Measurements from ENCODE around the gene CENPP. TPM values are rescaled to one million over a fixed set of nuclear protein-coding genes. Genes with fewer than 3 reads are reported as not detected.

The CENPP gene
- total RNA-seq, 1 experiment from 2014 or later, result 24.2 TPM

DNA sequence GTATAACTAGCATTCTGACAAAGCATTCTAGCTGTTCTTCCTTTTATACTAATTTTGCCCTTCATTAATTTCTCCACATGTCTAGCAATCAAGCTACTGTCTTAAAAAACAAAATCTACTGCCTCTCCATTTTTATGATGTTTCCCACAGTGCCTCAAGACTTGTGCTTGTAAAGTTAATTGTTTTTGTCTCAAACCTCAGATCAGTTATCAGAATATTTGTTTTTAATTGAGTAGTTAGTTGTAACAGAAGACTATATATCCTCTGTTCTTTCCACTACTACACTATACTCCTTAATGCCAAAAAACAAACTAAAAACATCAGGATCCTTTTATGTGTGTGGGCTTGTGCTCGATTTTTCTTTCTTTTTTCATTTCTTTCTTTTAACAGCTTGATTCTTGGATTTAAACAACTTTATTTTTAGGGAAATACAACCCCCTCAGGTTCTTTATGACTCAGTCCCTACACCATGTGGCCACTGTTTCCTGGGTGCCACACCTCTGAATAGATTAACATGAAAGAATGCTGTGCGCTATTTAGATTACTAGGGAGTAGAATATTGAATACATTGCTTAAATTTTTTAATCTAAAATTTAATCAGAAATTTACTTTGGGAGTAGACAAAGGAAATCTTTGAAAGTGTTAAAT, 155.4 kb downstream of the CENPP start:
- Histone ChIP-seq H3K27ac (no peak overlapping the region), H3K4me3 (no peak overlapping the region), H3K27me3 (no peaks in the 10 kb centered on the region), H3K9me3 (replicated peaks) (no peaks in the 10 kb centered on the region), H3K36me3 (no peaks in the 10 kb centered on the region), H3K4me1 (no peaks in the 10 kb centered on the region)
- no peak for DNase-seq

DNA sequence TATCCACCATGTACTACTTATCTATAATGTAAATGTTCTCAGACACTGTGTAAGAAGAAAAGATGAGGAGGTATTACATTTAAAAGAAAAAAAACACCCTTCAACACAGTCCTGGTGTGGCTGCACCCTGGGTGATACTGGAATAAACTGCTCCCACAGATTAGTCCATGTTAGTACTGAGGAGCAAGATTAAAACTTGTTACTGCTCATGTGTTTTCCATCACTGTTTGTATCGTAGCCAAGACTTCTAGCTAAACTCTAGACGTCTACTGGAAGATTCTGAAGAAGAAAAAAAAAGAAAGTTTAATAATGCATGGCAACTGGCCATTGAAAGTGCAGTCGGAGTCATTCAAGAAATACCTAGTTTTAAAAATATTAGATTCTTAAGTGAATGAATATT, 156.6 kb downstream of the CENPP start, which contains the start of gene ASPN:
Gene ASPN (minus strand): TSS at position 178 of the 400 bp plus-strand sequence.
- Histone ChIP-seq H3K36me3 (no peaks in the 10 kb centered on the region), H3K27ac (no peak within 1 kb of the TSS), H3K9me3 (replicated peaks) (no peaks in the 10 kb centered on the region), H3K27me3 (no peaks in the 10 kb centered on the region), H3K4me3 (no peak within 1 kb of the TSS), H3K4me1 (no peaks in the 10 kb centered on the region)
- no peak for DNase-seq

DNA sequence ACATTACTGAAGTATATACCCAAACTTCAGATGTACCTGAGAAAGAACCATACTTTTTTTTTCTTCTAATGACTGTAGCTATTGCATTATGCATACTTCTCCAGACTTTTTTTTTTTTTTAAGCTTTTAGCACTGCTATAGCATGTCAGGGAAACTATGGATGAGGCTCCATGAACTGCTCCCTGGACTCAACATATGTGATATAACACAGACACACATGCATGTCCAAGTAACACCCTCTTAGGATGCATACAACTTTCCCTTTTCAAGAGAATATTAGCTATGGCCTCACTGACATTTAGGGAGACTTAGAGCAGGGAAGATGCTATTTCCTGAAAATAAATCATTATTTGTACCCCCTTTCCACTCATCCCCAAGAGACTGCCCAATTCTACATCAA, 157.1 kb downstream of the CENPP start:
- H3K4me3 ChIP-seq, result no peak overlapping the region
- DNase-seq, result no peak
- no peak overlapping the region for H3K27ac ChIP-seq
- no peaks in the 10 kb centered on the region for H3K36me3 ChIP-seq
- H3K27me3 ChIP-seq, result no peaks in the 10 kb centered on the region
- no peaks in the 10 kb centered on the region for H3K4me1 ChIP-seq
- no peaks in the 10 kb centered on the region for H3K9me3 ChIP-seq (replicated peaks)

DNA sequence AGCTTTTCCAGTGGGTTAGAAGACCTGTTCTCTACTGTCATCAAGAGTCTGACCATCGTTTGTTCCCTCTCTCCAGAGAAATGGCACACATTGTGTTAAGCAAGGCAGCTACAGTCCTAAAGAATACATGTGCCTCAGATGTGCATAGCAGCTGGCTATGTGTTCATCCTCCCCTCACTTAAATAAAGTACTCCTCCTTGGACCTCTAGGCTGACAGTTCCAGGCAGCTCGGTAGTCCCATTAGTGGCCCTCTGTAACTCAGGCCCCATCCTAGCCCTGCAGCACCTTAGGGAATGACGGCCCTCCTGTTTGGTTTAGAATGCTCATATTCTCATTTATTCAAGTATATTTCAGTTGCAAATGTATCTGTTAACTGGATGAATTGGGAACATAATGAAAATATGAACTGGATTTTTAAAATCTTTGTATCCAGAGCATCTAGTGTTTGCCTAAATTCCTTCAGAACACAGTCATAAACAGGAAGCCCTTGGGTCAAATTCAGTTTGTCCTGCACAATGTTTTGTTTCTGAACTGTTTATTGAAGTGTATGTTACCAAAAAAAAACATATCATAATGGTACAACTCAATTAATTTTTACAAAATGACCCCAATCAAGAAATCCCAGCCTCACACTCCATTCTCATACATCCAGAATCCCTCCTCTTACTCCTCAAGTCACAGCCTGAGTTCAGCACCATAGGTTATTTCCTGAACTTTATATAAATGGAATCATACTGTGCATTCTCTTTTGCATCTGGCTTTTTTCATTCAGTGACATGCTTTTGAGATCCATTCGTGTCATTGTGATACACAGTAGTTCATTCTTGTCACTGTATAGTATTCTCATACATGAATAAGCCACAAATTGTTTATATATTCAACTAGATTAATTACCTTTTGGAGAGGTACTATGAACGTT, 158.1 kb downstream of the CENPP start:
- H3K36me3 ChIP-seq, result no peaks in the 10 kb centered on the region
- no peaks in the 10 kb centered on the region for H3K4me1 ChIP-seq
- H3K27ac ChIP-seq, result no peak overlapping the region
- H3K9me3 ChIP-seq (replicated peaks), result no peaks in the 10 kb centered on the region
- no peaks in the 10 kb centered on the region for H3K27me3 ChIP-seq
- H3K4me3 ChIP-seq, result no peak overlapping the region
- DNase-seq, result no peak

DNA sequence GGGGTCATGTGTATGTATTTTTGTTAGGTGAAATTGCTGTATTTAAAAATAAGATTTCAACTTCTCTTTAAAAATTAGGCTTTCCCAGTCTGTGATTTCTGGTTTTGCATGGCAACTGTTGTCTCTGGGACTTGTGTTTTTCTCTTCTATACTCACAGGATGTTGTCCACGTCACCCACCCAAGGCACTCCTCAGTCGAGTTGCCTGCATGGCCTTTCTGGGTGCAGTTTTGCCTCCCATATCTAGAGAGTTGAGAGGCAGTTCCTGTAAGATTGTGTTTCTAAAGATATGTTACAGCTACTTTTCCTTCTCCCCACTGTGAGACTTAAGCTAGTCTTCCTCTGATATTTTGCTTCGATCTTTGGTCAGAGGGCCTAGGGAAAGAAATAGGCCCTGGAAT, 158.8 kb downstream of the CENPP start:
- Histone ChIP-seq H3K27me3 (no peaks in the 10 kb centered on the region), H3K4me1 (no peaks in the 10 kb centered on the region), H3K27ac (no peak overlapping the region), H3K4me3 (no peak overlapping the region), H3K36me3 (no peaks in the 10 kb centered on the region), H3K9me3 (replicated peaks) (no peaks in the 10 kb centered on the region)
- no peak for DNase-seq

DNA sequence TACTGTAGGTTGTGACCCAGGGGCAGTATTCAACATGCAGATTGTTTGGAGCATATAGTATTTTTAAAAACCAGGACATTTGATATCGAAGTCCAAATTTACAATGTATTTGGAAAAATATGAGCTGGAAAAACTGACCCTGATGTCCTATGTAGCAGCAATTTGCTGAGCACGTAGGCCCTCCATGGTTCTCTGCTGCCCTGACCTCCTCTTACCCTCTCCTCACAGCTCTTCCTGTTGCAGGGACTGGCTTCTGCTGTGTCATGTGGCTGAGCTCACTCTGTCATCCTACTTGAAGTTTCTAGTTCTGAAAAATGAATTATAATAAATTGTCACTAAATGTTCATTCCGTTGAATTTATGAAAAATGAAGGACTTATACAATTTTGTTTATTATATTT, 160.6 kb downstream of the CENPP start:
- no peaks in the 10 kb centered on the region for H3K9me3 ChIP-seq (replicated peaks)
- H3K4me1 ChIP-seq, result no peaks in the 10 kb centered on the region
- no peak overlapping the region for H3K4me3 ChIP-seq
- DNase-seq, result no peak
- H3K36me3 ChIP-seq, result no peaks in the 10 kb centered on the region
- no peaks in the 10 kb centered on the region for H3K27me3 ChIP-seq
- H3K27ac ChIP-seq, result no peak overlapping the region

DNA sequence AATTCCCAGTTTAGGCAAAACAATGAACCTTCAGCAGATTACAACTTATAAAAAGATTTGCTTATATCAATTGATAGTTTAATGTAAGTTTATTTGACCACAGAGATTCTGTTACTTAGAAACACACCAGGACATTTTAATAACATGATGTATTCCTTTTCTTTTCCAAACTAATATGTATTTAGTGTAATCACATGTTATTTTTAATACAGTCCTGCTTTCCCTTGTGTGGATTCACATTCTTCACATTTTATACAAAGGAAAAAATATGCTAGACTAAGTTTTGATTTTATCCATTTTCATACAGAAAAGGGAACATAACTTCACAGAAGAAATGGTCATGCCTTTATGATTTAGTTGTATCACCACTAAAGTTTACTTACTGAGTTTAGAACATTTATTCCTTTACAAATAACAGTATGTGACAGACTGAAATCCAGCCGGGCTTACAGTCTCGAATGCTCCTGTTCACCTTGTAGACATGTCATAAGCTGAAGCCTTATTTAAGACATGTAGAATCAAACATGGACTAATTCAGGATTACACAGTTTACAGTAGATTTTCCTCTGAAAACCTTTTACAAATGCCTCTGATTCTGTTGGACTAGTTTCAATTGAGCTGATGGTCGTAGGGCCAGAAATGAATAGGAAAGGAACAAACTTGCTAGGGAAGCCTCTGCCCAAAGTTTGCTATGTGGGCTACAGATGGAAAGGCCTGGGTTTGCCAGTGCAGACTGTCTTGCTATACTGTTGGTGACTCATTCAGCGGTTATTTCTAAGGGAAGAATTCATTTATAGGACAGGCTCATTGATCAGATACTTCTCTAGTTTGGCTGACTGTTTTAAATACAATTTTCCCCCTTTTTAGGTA, 163.2 kb downstream of the CENPP start:
- H3K4me1 ChIP-seq, result no peaks in the 10 kb centered on the region

DNA sequence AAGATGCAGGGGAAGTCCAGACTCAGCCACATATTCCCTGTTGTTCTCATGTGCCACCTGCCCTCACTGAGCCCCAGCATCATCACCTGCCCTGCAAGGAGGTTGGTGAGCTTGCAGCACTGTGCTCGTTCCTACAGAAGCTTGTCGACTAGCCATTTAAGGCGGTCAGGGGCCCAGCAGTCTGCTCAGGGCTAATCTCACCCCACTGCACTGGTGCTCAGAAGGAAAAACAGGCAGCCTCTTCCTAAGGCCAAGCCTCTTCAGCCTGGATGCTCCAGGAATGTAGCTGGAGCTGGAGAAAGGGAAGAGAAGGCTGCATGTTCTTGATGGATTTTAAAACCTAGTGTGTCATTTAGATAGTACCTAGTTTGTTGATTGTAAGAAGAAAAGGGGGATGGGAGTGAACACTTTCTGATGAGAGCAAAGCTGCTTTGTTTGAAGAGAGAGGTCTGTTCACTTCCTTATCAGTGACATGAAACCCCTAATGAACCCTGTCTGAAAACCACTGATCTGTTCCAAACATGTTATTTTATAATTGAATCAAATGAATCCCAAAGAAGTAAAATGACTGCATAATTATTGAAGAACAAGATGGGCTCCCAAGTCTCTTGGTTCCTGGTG, 167.1 kb downstream of the CENPP start:
- Histone ChIP-seq H3K4me3 (no peak overlapping the region), H3K27me3 (no peaks in the 10 kb centered on the region), H3K27ac (no peak overlapping the region), H3K36me3 (no peaks in the 10 kb centered on the region), H3K9me3 (replicated peaks) (no peaks in the 10 kb centered on the region), H3K4me1 (no peaks in the 10 kb centered on the region)
- DNase-seq, result no peak

More for the DNA sequence above, 163.2 kb downstream of the CENPP start:
- no peak for DNase-seq
- no peaks in the 10 kb centered on the region for H3K9me3 ChIP-seq (replicated peaks)
- H3K4me3 ChIP-seq, result no peak overlapping the region
- H3K27ac ChIP-seq, result no peak overlapping the region
- H3K27me3 ChIP-seq, result no peaks in the 10 kb centered on the region
- no peaks in the 10 kb centered on the region for H3K36me3 ChIP-seq

DNA sequence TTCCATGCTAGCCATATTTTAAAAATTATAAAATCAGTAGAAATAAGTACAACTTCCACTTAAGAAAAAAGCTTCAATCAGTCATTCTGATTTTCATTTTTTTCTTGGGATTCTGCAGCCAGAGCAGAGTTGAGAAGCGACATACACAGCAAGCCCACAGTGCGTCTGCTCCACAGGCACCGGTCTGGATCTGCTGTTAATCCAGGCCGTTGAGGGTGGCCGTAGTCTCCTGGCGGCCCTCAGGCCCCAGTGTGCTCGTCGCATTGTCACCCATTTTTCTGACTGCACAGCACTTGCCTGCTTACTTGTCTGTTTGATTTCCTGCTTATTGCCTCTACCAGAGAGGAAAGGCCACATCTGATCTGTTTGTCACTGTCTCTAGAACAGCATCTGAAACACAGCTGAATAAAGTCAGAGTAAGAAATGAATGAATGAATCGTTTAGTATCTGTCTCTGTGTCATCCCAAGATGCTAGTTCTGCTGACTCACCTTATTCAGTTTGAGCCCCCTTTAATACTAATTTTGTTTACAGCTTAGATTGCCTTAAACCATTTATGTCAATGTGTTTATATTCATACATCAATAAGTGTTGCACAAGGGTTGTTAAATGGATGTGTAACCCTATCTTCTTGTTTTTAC, 168.1 kb downstream of the CENPP start:
- no peaks in the 10 kb centered on the region for H3K27me3 ChIP-seq
- no peak overlapping the region for H3K4me3 ChIP-seq
- H3K27ac ChIP-seq, result no peak overlapping the region

DNA sequence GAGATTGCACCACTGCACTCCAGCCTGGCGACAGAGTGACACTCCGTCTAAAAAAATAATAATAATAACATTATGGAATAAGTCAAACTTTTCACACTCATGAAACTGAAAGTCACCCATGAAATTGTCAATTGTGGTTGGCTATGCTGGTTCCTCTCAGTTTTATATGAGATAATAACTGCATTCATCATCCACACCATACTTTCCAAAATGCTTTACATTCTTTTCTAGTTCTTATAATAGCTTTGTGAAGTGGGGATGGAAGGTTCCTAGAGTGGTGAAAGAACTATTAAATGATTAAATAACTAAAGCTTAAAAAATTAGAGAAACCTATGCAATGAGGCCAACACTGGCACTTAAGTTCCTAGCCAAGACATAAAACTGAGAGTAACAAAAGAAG, 169.1 kb downstream of the CENPP start:
- H3K4me1 ChIP-seq, result no peaks in the 10 kb centered on the region
- H3K27me3 ChIP-seq, result no peaks in the 10 kb centered on the region
- no peak overlapping the region for H3K4me3 ChIP-seq
- H3K36me3 ChIP-seq, result no peaks in the 10 kb centered on the region
- no peaks in the 10 kb centered on the region for H3K9me3 ChIP-seq (replicated peaks)
- H3K27ac ChIP-seq, result no peak overlapping the region
- no peak for DNase-seq

More for the DNA sequence above, 168.1 kb downstream of the CENPP start:
- Histone ChIP-seq H3K9me3 (replicated peaks) (no peaks in the 10 kb centered on the region), H3K4me1 (no peaks in the 10 kb centered on the region), H3K36me3 (no peaks in the 10 kb centered on the region)
- DNase-seq, result no peak

DNA sequence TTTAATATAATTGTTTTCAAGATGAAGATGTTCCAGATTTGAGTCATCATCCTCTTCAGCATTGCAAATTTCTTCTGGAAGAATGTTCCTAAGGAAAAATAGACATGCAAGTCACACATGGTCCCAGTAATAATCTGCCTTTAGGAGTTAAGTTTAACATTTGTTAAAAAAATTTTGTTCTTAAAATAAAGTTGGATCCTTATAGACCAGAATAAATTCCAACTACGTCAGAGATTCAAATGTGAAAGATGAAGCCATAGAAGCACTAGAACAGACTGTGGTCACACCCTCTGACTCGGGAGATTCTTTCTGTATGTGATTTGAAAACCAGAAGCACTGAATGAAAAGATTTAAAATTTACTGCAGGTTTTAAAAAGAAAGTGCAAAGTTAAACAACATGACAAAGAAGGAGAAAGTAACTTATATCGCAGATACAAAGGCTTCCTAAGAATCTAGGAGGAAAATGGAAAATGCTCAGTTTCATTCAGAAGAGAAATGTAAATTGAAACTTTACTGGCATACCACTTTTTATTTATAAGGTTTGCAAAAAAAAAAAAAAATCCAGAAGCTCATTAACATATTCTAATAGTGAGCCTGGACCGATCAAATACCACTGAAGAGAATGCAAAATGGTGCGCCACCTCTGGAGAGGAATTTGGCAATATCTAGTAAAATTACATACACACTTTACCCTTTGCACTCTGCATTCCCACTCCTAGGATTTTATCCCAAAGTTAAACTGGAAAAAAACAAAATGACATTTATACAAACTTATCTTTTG, 170.8 kb downstream of the CENPP start:
- H3K27ac ChIP-seq, result no peak overlapping the region
- no peak for DNase-seq
- no peaks in the 10 kb centered on the region for H3K36me3 ChIP-seq
- H3K9me3 ChIP-seq (replicated peaks), result no peaks in the 10 kb centered on the region
- H3K4me3 ChIP-seq, result no peak overlapping the region
- no peaks in the 10 kb centered on the region for H3K27me3 ChIP-seq
- H3K4me1 ChIP-seq, result no peaks in the 10 kb centered on the region

DNA sequence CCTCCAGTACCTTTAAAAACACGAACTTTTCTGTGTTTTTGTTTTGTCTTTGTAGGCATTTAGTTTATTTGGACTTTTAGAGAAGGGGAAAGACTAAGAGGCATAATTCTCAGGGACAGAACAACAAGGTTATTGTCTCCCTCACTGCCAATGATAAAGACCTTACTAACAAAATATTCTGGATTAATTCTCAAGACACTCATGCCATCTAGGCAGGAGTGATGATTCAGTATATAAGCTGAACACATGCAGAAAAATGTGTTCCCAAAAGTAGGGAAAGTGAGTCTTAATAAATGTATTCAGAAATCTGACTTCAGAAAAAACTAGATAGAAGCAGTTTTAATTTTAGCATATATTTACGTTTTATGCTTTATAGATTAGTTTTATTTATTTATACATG, 173.9 kb downstream of the CENPP start:
- no peaks in the 10 kb centered on the region for H3K36me3 ChIP-seq
- no peaks in the 10 kb centered on the region for H3K9me3 ChIP-seq (replicated peaks)
- H3K27me3 ChIP-seq, result no peaks in the 10 kb centered on the region
- peaks cover 3% of the 10 kb centered on the region; the same call in 1 of the 2 replicates for H3K4me1 ChIP-seq
- H3K27ac ChIP-seq, result no peak overlapping the region
- no peak overlapping the region for H3K4me3 ChIP-seq
- no peak for DNase-seq

DNA sequence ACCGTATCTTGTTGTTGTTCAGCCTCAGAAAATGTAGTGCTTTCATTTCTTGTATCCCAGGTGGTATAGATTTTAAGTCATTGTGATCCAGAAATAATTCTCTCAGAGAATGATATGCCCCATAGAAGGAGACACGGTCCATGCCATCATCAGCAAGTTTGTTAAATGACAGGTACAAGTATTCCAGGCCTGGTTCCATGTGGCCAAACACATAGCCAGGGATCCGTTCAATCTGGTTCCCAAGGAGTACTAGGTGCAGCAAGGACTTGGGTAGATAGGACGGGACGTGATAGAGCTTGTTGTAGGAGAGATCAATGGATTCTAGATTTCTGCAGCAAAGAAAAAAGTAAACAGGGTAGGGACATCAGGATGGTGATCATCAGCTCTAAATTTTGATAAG, 175.0 kb downstream of the CENPP start:
- H3K27me3 ChIP-seq, result no peaks in the 10 kb centered on the region
- DNase-seq, result no peak
- no peaks in the 10 kb centered on the region for H3K36me3 ChIP-seq
- H3K27ac ChIP-seq, result no peak overlapping the region
- no peak overlapping the region for H3K4me3 ChIP-seq
- H3K9me3 ChIP-seq (replicated peaks), result no peaks in the 10 kb centered on the region
- H3K4me1 ChIP-seq, result peaks cover 3% of the 10 kb centered on the region; the same call in 1 of the 2 replicates

Data from SJCRH30 (cell line).